Activated CD8-positive, alpha-beta memory T cell treated with anti-CD3 and anti-CD28 coated beads, Interleukin-2, amount 50 U/mL, for 24 hours (primary cell): ENCODE data around the gene RANBP3.
"Not testable (repeated sequence)": the region's sequence is repeated elsewhere in the genome, so short reads cannot be mapped to it uniquely, and the experiment has no call there.

Source experiments
- DNase-seq: peaks from one replicate; pipeline ENCODE4 v3.0.0-alpha.2; 2020; ENCODE audit errors: extremely low read depth

RANBP3 gene

GRCh38 chr19:5884065-5884811 lies 93.7 kb downstream of the RANBP3 start:
- DNase-seq = not testable (repeated sequence)

- DNase-seq = not testable (repeated sequence)
Observed at GRCh38 chr19:5883157-5883873, 94.6 kb downstream of the RANBP3 start.

DNA sequence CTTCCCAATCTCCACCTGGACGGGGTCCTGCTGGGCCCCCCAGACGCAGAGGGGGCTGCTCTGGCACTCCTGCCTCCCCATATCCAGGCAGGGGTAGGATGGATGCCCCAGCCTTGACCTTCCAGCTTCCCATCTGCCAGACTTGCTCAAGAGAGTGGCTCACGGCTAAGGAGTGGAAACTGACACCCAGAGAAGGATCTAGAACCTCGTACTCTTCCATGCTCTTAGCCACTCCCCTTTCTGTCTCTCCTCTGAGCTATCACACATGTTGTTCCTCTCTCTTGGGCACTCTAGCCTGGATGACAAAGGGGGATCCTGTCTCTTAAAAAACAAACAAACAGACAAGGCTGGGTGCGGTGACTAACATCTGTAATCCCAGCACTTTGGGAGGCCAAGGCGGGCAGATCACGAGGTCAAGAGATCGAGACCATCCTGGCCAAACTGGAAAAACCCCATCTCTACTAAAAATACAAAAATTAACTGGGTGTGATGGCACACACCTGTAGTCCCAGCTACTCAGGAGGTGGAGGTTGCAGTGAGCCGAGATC lies 95.4 kb downstream of the RANBP3 start:
- no peak for DNase-seq

GRCh38 chr19:5881543-5882299 lies 96.2 kb downstream of the RANBP3 start:
- DNase-seq = no peak

- no peak for DNase-seq
Observed at GRCh38 chr19:5880604-5881078, 97.3 kb downstream of the RANBP3 start.

DNA sequence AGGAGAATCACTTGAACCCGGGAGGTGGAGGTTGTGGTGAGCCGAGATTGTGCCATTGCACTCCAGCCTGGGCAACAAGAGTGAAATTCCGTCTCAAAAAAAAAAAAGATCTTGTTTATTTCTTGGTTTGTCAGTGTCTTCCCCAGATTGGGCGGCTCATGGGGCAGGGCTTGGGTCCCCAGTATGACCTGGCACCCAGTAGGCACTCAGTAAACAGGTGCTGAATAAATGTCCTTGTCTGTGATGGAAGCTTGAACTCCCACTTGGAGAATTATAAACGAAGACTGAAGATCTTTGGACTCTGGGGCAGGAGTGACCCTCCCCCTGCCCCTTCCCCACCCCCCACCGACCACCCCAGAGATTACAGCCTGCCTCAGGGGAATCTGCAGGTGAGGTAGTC lies 97.7 kb downstream of the RANBP3 start:
- DNase-seq = no peak

GRCh38 chr19:5877882-5878281 lies 100.1 kb downstream of the RANBP3 start:
- DNase-seq = no peak

DNA sequence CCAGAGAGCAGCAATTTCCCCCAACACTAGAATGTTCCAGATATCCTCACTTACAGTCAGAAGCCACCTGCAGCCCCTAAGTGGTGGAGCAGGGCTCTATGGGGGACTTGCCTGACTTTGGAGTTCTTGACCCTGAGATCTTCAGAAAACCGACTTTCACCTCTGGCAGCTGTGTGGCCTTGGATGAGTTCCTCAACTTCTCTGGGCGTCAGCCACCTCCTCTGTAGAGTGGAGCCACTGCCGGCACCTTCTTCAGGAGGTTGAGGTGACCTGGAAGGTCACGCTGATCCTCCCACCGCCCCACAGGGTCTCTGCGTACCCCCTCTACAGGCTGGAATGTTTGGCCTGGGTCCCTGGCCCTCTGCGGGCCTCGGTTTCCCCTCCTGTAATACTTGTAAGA lies 100.5 kb downstream of the RANBP3 start:
- no peak for DNase-seq

GRCh38 chr19:5874496-5874895 lies 103.4 kb downstream of the RANBP3 start:
- not testable (repeated sequence) for DNase-seq

GRCh38 chr19:5873617-5874199 lies 104.2 kb downstream of the RANBP3 start:
- no peak for DNase-seq

DNA sequence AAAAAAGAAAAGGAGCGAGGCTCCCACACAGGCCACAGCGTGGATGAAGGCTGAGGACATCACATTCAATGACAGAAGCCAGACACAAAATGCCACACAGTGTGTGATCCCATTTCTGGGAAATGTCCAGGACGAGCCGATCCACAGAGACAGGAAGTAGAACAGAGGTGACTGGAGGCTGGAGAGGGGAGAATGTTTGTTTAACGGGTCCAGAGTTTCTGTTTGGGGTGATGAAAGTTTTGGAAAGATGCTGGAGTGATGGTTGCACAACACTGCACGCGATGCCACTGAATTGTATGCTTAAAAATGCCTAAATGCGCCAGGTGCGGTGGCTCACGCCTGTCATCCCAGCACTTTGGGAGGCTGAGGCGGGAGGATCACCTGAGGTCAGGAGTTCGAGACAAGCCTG lies 107.0 kb downstream of the RANBP3 start:
- no peak for DNase-seq

DNA sequence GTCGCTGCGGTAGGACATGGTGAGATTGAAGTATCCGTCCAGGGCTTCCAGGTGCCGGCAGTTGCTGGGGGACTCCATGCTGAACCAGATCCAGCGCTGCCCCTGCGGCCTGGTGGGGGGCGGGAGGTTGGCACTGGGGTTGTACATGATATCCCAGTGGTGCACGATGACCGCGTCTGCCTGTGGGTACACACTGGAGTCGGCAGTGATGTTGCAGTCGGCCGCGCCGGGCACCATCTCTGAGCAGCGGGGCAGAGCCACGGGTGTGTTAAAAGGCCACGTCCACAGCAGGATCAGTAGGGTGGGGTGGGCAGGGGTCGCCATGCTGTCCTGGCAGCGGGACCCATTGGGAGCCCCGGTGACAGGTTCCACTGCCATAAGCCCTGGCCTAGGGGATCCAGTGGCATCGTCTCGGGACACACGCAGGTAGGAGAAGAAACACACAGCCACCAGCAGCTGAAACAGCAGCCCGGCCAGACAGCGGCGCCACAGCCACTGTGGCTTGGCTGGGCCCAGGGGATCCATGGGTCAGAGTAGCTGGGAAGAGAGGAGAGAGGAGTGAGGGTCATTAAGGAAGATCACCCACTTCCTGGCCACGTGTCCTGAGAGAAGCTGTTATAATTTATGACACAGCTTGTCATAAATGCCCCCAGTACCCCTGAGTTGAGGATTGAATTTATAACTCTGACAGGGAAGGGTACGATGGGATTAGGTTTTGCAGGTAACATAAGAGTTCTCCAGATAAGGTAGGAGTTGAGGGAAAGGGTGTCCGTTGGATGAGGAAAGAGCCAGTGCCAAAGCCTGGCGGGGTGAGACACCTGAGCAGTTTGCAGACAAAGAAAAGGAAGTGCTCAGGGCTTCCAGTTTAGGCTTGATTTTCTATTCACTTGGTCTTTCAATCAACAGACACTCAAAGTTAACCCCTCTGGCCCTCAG lies 110.5 kb downstream of the RANBP3 start:
- DNase-seq = no peak
